HFFc6 (cell line): ENCODE results near the gene RAPGEF1. TPM values are rescaled to one million over a fixed set of nuclear protein-coding genes. Genes with fewer than 3 reads are reported as not detected.

ENCODE experiments used
- DNase-seq: peaks from one replicate; pipeline ENCODE4 v3.0.0-alpha.2; 2018
- H3K27ac Mint-ChIP-seq: 2 replicates; pipeline ENCODE4 v1.8.0; 2020; ENCODE audit warnings: mild to moderate bottlenecking, mixed read lengths
- H3K27me3 Mint-ChIP-seq: 2 replicates; pipeline ENCODE4 v1.8.0; 2021; ENCODE audit warnings: mild to moderate bottlenecking, moderate library complexity, mixed read lengths; ENCODE audit not compliant: insufficient read depth
- H3K36me3 Mint-ChIP-seq: 2 replicates; pipeline ENCODE4 v1.8.0; 2021; ENCODE audit warnings: low read depth, mixed read lengths
- H3K4me1 Mint-ChIP-seq: 2 replicates; pipeline ENCODE4 v1.8.0; 2020; ENCODE audit warnings: low read depth, mixed read lengths
- H3K4me3 Mint-ChIP-seq: 2 replicates; pipeline ENCODE4 v1.8.0; 2020; ENCODE audit warnings: mild to moderate bottlenecking, moderate library complexity, mixed read lengths
- H3K9me3 Mint-ChIP-seq: 2 replicates; pipeline ENCODE4 v1.8.0; 2020; ENCODE audit warnings: mild to moderate bottlenecking, mixed read lengths
- total RNA-seq, 6 experiments: library from RNA; stranded (reverse); fragmentation: NEBNext Ultra II Directional; extraction: Animal tissue kit (Norgen Biotek cat#: 25700); gene quantifications; 2 replicates in 1 of 6; 3 replicates in 5 of 6; pipeline ENCODE4 v1.2.3, GENCODE V29; 2021
- TF ChIP-seq, protein P1 (sequence below): fragments of 200-600 bp; sonication (generic); IDR thresholded peaks from 2 replicates; pipeline ENCODE4 v1.5.0; 2021; ENCODE audit warnings: antibody characterized with exemption, mild to moderate bottlenecking

The RAPGEF1 gene
- total RNA-seq, 6 experiments from 2014 or later = 38.6 to 46.6 (median 42.3) TPM

DNA sequence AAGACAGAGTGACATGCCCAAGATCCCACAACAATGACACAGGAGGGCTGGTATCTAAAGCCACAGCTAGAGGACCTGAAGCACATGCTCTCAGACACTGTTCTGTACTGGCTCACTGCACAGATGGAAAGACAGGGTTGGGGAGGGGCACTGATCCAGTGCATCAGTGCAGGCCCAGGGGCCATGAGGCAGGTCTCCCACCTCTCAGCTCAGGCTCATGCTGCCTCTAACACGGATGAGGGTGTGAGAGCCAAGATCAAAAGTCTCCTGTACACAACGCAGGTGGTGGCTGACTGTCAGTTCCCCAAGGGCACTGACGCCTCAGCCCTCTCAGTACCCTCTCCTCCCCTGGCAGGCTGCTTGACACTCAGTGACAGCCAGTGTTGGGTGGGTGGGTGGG is 10.9 kb downstream of the RAPGEF1 start:
- peaks cover 60% of the 10 kb centered on the region for H3K4me1 Mint-ChIP-seq
- no peaks in the 10 kb centered on the region for H3K9me3 Mint-ChIP-seq
- H3K27me3 Mint-ChIP-seq = no peaks in the 10 kb centered on the region
- TF ChIP-seq, protein P1, sequence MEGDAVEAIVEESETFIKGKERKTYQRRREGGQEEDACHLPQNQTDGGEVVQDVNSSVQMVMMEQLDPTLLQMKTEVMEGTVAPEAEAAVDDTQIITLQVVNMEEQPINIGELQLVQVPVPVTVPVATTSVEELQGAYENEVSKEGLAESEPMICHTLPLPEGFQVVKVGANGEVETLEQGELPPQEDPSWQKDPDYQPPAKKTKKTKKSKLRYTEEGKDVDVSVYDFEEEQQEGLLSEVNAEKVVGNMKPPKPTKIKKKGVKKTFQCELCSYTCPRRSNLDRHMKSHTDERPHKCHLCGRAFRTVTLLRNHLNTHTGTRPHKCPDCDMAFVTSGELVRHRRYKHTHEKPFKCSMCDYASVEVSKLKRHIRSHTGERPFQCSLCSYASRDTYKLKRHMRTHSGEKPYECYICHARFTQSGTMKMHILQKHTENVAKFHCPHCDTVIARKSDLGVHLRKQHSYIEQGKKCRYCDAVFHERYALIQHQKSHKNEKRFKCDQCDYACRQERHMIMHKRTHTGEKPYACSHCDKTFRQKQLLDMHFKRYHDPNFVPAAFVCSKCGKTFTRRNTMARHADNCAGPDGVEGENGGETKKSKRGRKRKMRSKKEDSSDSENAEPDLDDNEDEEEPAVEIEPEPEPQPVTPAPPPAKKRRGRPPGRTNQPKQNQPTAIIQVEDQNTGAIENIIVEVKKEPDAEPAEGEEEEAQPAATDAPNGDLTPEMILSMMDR = no peak
- no peak overlapping the region for H3K27ac Mint-ChIP-seq
- no peak for DNase-seq
- H3K36me3 Mint-ChIP-seq = no peaks in the 10 kb centered on the region
- no peak overlapping the region for H3K4me3 Mint-ChIP-seq

DNA sequence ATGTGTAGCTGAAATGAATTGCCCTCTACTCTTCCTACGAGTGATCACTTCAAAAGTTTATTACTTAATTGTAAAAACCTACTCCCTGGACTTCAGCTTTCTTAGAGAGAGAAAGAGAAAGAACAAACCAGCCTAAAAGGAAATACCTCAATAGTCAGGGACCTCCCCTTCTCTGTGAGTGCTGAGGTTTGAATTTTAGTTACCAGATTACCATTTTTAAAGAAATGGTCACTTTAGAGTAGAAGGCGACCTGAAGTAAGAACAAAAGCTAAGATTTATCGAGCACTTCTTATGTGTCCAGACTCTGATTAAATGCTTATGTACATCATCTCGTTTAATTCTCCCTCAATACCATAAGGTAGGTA is 11.3 kb downstream of the RAPGEF1 start:
- no peaks in the 10 kb centered on the region; the same call in 1 of the 2 replicates for H3K27me3 Mint-ChIP-seq
- H3K9me3 Mint-ChIP-seq = no peaks in the 10 kb centered on the region
- TF ChIP-seq, protein P1 = no peak
- H3K27ac Mint-ChIP-seq = peak overlapping the region; percentile 70
- peak overlapping the region; percentile 23 for H3K4me3 Mint-ChIP-seq
- peaks cover 3% of the 10 kb centered on the region; the same call in 1 of the 2 replicates for H3K36me3 Mint-ChIP-seq
- no peak for DNase-seq
- peaks cover 56% of the 10 kb centered on the region for H3K4me1 Mint-ChIP-seq

DNA sequence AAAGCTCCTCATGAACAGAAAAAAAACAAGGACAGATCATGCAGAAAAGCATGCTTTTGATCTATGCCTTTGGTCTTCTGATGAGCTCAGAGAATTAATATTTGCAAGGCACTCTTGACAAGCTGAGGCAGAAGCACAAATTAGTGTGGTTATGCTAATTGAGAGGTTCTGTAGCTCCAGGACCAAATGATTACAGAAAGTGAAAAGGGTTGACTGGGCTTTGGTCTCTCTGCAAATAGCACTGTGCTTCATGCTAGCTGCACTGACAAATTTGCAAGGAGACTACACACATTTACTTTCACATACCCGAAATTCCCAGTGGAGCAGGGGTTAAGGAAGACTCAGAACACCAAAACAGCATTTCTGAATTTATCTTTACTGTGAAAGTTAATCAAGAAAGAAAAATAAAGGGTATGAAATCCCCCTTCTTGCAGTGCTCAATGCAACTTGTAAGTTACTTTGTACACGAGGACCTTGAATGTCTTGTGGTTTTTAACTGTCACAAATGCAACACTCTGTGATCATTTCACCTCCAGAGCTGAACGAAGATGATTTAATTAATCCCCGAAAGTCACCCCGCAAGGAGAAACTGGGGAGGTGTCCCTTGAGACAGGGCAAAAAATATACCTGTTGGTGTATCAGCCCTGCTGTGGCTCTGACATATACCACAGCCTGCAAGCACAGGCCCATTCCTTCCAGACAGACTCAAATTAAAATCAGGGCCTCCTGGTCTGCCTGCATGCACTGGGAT is 11.9 kb downstream of the RAPGEF1 start:
- Mint-ChIP-seq H3K27me3 (peaks cover 1% of the 10 kb centered on the region; the same call in 1 of the 2 replicates), H3K4me1 (peaks cover 50% of the 10 kb centered on the region), H3K4me3 (peak overlapping the region; percentile 23), H3K36me3 (peaks cover 6% of the 10 kb centered on the region; the same call in 1 of the 2 replicates), H3K9me3 (no peaks in the 10 kb centered on the region), H3K27ac (peak overlapping the region; percentile 70)
- DNase-seq = no peak
- TF ChIP-seq, protein P1 = no peak

DNA sequence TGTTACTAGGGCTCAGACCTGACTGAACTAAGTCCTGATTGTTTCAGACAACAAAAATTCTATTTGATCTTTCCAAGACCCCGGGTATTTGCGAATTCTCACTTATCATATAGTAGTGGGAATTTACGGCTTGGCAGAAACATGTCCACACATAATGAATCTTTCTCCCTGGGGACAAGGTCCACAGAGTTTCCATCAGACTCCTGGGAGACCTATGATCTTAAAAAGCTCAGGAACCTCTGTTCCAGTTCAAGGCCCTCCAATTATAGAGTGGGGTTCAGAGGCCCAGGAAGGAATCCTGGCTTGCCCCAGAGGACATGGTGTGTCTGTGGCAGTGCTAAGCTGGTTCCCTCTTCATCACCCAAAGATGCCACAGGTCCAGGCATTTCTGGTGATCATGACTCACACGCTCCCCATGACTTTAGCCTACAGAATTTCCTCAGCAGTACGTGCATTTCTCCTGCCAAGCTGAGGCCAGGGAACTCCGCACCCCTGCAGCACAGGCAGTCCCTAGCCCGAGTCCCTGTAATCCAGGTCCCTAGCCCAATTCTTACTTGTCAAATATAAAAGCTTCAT is 12.6 kb downstream of the RAPGEF1 start:
- Mint-ChIP-seq H3K27me3 (peaks cover 1% of the 10 kb centered on the region; the same call in 1 of the 2 replicates), H3K27ac (peak overlapping the region; percentile 70), H3K4me1 (peaks cover 43% of the 10 kb centered on the region), H3K36me3 (peaks cover 6% of the 10 kb centered on the region; the same call in 1 of the 2 replicates), H3K9me3 (no peaks in the 10 kb centered on the region), H3K4me3 (peak overlapping the region; percentile 9; the same call in 1 of the 2 replicates)
- peak; percentile 46 for DNase-seq
- TF ChIP-seq, protein P1 = no peak

DNA sequence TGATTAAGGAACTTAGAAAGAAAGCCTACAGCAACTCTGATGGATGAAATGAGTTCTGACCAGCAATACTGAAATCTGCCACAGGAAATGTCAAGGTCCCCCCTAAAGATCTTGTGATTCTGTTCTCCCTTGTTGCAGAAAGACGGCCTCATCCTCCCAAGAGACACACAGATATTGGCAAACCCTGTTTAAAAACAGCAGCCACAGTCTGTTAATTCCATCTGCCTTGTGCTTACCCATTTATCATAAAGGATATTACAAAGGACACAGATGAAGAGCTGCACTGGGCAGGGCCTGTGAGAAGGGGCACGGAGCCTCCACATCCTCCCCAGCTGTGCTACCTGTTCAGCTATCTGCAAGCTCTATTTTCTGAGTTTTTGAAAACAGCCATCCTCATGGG is 15.2 kb downstream of the RAPGEF1 start:
- Mint-ChIP-seq H3K27ac (no peak overlapping the region), H3K4me3 (no peak overlapping the region), H3K9me3 (no peaks in the 10 kb centered on the region), H3K4me1 (peaks cover 32% of the 10 kb centered on the region), H3K36me3 (peaks cover 6% of the 10 kb centered on the region; the same call in 1 of the 2 replicates), H3K27me3 (peaks cover 3% of the 10 kb centered on the region)
- TF ChIP-seq, protein P1 = no peak
- no peak for DNase-seq
